ENCODE measurements around the gene FTCDNL1.

The FTCDNL1 gene

GRCh38 chr2:199850718-199851500, at the start of gene FTCDNL1:
Gene FTCDNL1, minus strand, starts transcription at chr2:199851192. Its CDS starts 2,230 bp downstream, at chr2:199848962.
- H3K4me3 ChIP-seq (ENCODE audit: low read length), result peak within 1 kb of the TSS; percentile 63
- TF ChIP-seq CTCF (conservative IDR thresholded peaks at IDR 0.05; ENCODE audit: low read depth, low read length), result peak; percentile 70
- no peak for DNase-seq (ENCODE audit: low read depth)

GRCh38 chr2:199896617-199897016, 45.6 kb upstream of the FTCDNL1 start:
- DNase-seq (ENCODE audit: low read depth), result no peak
- no peak overlapping the region for H3K4me3 ChIP-seq (ENCODE audit: low read length)
- no peak for TF ChIP-seq CTCF (conservative IDR thresholded peaks at IDR 0.05; ENCODE audit: low read depth, low read length)

GRCh38 chr2:199895406-199895805, 44.4 kb upstream of the FTCDNL1 start:
- no peak for DNase-seq (ENCODE audit: low read depth)
- H3K4me3 ChIP-seq (ENCODE audit: low read length), result no peak overlapping the region
- TF ChIP-seq CTCF (conservative IDR thresholded peaks at IDR 0.05; ENCODE audit: low read depth, low read length), result no peak

GRCh38 chr2:199883474-199884212, 32.7 kb upstream of the FTCDNL1 start:
- DNase-seq (ENCODE audit: low read depth), result no peak
- TF ChIP-seq CTCF (conservative IDR thresholded peaks at IDR 0.05; ENCODE audit: low read depth, low read length), result no peak
- H3K4me3 ChIP-seq (ENCODE audit: low read length), result no peak overlapping the region

- no peak for TF ChIP-seq CTCF (conservative IDR thresholded peaks at IDR 0.05; ENCODE audit: low read depth, low read length)
- no peak overlapping the region for H3K4me3 ChIP-seq (ENCODE audit: low read length)
- peak; percentile 51 for DNase-seq (ENCODE audit: low read depth)
These were observed 31.7 kb upstream of the FTCDNL1 start for GRCh38 chr2:199882667-199883066.

- no peak for TF ChIP-seq CTCF (conservative IDR thresholded peaks at IDR 0.05; ENCODE audit: low read depth, low read length)
- H3K4me3 ChIP-seq (ENCODE audit: low read length), result no peak overlapping the region
- DNase-seq (ENCODE audit: low read depth), result no peak
These were observed 24.4 kb upstream of the FTCDNL1 start for GRCh38 chr2:199875400-199875799.

Data from retinal pigment epithelial cell (primary cell).